Ishikawa (cell line): ENCODE measurements around the gene SMAD3.

Experiments
- CEBPB ChIP-seq: IDR thresholded peaks from 2 replicates; pipeline ENCODE4 v1.6.1; 2012
- CREB1 ChIP-seq: IDR thresholded peaks from 2 replicates; pipeline ENCODE4 v1.6.1; 2012; ENCODE audit warnings: low read depth
- EGR1 ChIP-seq: IDR thresholded peaks from 2 replicates; pipeline ENCODE4 v1.6.1; 2012
- EP300 ChIP-seq: IDR thresholded peaks from 2 replicates; pipeline ENCODE4 v1.6.1; 2012; ENCODE audit warnings: borderline replicate concordance
- FOXM1 ChIP-seq: IDR thresholded peaks from 2 replicates; pipeline ENCODE4 v1.6.1; 2012; ENCODE audit warnings: low read depth, borderline replicate concordance
- MAX ChIP-seq: IDR thresholded peaks from 2 replicates; pipeline ENCODE4 v1.6.1; 2012
- NFIC ChIP-seq: IDR thresholded peaks from 2 replicates; pipeline ENCODE4 v1.6.1; 2012
- RAD21 ChIP-seq: IDR thresholded peaks from 2 replicates; pipeline ENCODE4 v1.6.1; 2012; ENCODE audit warnings: low read depth
- REST ChIP-seq: IDR thresholded peaks from 2 replicates; pipeline ENCODE4 v1.6.1; 2012; ENCODE audit warnings: low read depth, mild to moderate bottlenecking
- TAF1 ChIP-seq: IDR thresholded peaks from 2 replicates; pipeline ENCODE4 v1.6.1; 2012; ENCODE audit warnings: low read depth, mild to moderate bottlenecking
- TCF12 ChIP-seq: IDR thresholded peaks from 2 replicates; pipeline ENCODE4 v1.6.1; 2012; ENCODE audit warnings: low read depth
- TEAD4 ChIP-seq: IDR thresholded peaks from 2 replicates; pipeline ENCODE4 v1.6.1; 2012
- USF1 ChIP-seq: IDR thresholded peaks from 2 replicates; pipeline ENCODE4 v1.6.1; 2012
- YY1 ChIP-seq: IDR thresholded peaks from 2 replicates; pipeline ENCODE4 v1.6.1; 2012; ENCODE audit warnings: low read depth
- ZBTB7A ChIP-seq: IDR thresholded peaks from 2 replicates; pipeline ENCODE4 v1.6.1; 2012; ENCODE audit warnings: low read depth

SMAD3 gene

GRCh38 chr15:67066041-67066958 lies 898 bp downstream of the SMAD3 start:
- TF ChIP-seq EGR1 (peak; percentile 80), ZBTB7A (peak; percentile 57), TCF12 (no peak), MAX (peak; percentile 29; the same call in 1 of the 2 replicates)

GRCh38 chr15:67066959-67067853 lies 1.8 kb downstream of the SMAD3 start:
- TF ChIP-seq TEAD4: no peak

- TF ChIP-seq NFIC: no peak
- no peak for TF ChIP-seq TCF12
- no peak for TF ChIP-seq RAD21
- no peak for TF ChIP-seq FOXM1
- no peak for TF ChIP-seq MAX
- no peak for TF ChIP-seq CEBPB
- TF ChIP-seq ZBTB7A: no peak
- no peak for TF ChIP-seq USF1
- no peak for TF ChIP-seq YY1
- TF ChIP-seq EGR1: no peak
- no peak for TF ChIP-seq EP300
- no peak for TF ChIP-seq TAF1
- TF ChIP-seq CREB1: no peak
Observed at GRCh38 chr15:67067930-67068551, 2.6 kb downstream of the SMAD3 start.

GRCh38 chr15:67068710-67069400 lies 3.5 kb downstream of the SMAD3 start:
- no peak for TF ChIP-seq RAD21
- TF ChIP-seq TEAD4: no peak
- no peak for TF ChIP-seq EGR1
- no peak for TF ChIP-seq NFIC
- no peak for TF ChIP-seq YY1

- TF ChIP-seq EGR1: no peak
- no peak for TF ChIP-seq NFIC
- TF ChIP-seq FOXM1: no peak
- no peak for TF ChIP-seq REST
- no peak for TF ChIP-seq RAD21
- no peak for TF ChIP-seq YY1
- no peak for TF ChIP-seq EP300
- TF ChIP-seq CEBPB: no peak
- TF ChIP-seq TAF1: no peak
- TF ChIP-seq MAX: no peak
- no peak for TF ChIP-seq ZBTB7A
Observed at GRCh38 chr15:67070150-67070549, 4.7 kb downstream of the SMAD3 start.

GRCh38 chr15:67070892-67071664 lies 5.7 kb downstream of the SMAD3 start:
- no peak for TF ChIP-seq TAF1
- peak; percentile 51; the same call in 1 of the 2 replicates for TF ChIP-seq TEAD4

- TF ChIP-seq NFIC (no peak), CEBPB (no peak), TEAD4 (no peak), ZBTB7A (no peak), EGR1 (no peak), REST (no peak), CREB1 (no peak), TCF12 (no peak)
Observed at GRCh38 chr15:67072442-67072841, 7.0 kb downstream of the SMAD3 start.
